HepG2 (cell line): Measurements from ENCODE around the gene PANK2. TPM values are rescaled to one million over a fixed set of nuclear protein-coding genes. Genes with fewer than 3 reads are reported as not detected.
A peak's percentile ranks its signal among the peaks of the same experiment; 100 is the strongest.

Experiments
- BORCS8-MEF2B ChIP-seq: sonication (generic); formaldehyde crosslinking; IDR thresholded peaks from 2 replicates; pipeline ENCODE4 v1.8.0; 2022; ENCODE audit warnings: mild to moderate bottlenecking, missing genetic modification reagents
- GPBP1L1 ChIP-seq: sonication (generic); formaldehyde crosslinking; IDR thresholded peaks from 2 replicates; pipeline ENCODE4 v1.5.0; 2020; ENCODE audit warnings: mild to moderate bottlenecking, missing genetic modification reagents
- HDAC1 ChIP-seq: sonication (generic); formaldehyde crosslinking; IDR thresholded peaks from 2 replicates; pipeline ENCODE4 v1.5.1; 2020; ENCODE audit warnings: mild to moderate bottlenecking, missing genetic modification reagents
- HMG20A ChIP-seq: IDR thresholded peaks from 2 replicates; pipeline ENCODE4 v1.6.1; 2016; ENCODE audit warnings: borderline replicate concordance
- HMGXB3 ChIP-seq: sonication (generic); formaldehyde crosslinking; IDR thresholded peaks from 2 replicates; pipeline ENCODE4 v1.4.0; 2020; ENCODE audit warnings: missing genetic modification reagents, borderline replicate concordance
- HMGXB4 ChIP-seq, 2 experiments: sonication (generic) in 1 of 2; formaldehyde crosslinking in 1 of 2; IDR thresholded peaks; 2 replicates each; pipeline versions ENCODE4 v1.4.0 to v1.6.1; 2018 to 2020; ENCODE audit warnings: missing genetic modification reagents in 2 of 2, borderline replicate concordance in 1 of 2, low read depth in 1 of 2, mild to moderate bottlenecking in 1 of 2, missing biosample characterization in 1 of 2
- HNRNPL ChIP-seq: fragments of 200-400 bp; formaldehyde crosslinking; IDR thresholded peaks from 2 replicates; pipeline ENCODE4 v1.6.1; 2017; ENCODE audit warnings: mild to moderate bottlenecking, low read depth, low read length
- IRX3 ChIP-seq: sonication (generic); formaldehyde crosslinking; IDR thresholded peaks from 2 replicates; pipeline ENCODE4 v1.8.1; 2023; ENCODE audit warnings: mild to moderate bottlenecking, low read depth, missing genetic modification reagents, borderline replicate concordance
- NAIF1 ChIP-seq: sonication (generic); formaldehyde crosslinking; IDR thresholded peaks from 2 replicates; pipeline ENCODE4 v1.5.0; 2020; ENCODE audit warnings: mild to moderate bottlenecking, missing genetic modification reagents, borderline replicate concordance
- PBX2 ChIP-seq: IDR thresholded peaks from 2 replicates; pipeline ENCODE4 v1.6.1; 2016; ENCODE audit warnings: control low read depth
- RARA ChIP-seq: IDR thresholded peaks from 2 replicates; pipeline ENCODE4 v1.6.1; 2016; ENCODE audit warnings: missing genetic modification reagents, missing compliant biosample characterization
- RFX5 ChIP-seq: IDR thresholded peaks from 2 replicates; pipeline ENCODE4 v1.6.1; 2011; ENCODE audit warnings: low read depth, low read length, improper control_type of control experiment
- SP1 ChIP-seq, 2 experiments: fragments of 450-650 bp in 1 of 2; sonication (generic) in 1 of 2; formaldehyde crosslinking in 1 of 2; IDR thresholded peaks; 2 replicates each; pipeline versions ENCODE4 v1.4.0 to v1.6.1; 2016 to 2020; ENCODE audit warnings: missing genetic modification reagents in 1 of 2
- SP5 ChIP-seq: IDR thresholded peaks from 2 replicates; pipeline ENCODE4 v1.6.1; 2016; ENCODE audit warnings: low read depth, borderline replicate concordance
- ZBTB37 ChIP-seq: sonication (generic); formaldehyde crosslinking; IDR thresholded peaks from 2 replicates; pipeline ENCODE4 v1.4.0; 2020; ENCODE audit warnings: mild to moderate bottlenecking, missing genetic modification reagents
- ZFP36L1 ChIP-seq: sonication (generic); formaldehyde crosslinking; IDR thresholded peaks from 2 replicates; pipeline ENCODE4 v1.8.0; 2022; ENCODE audit warnings: mild to moderate bottlenecking, missing genetic modification reagents, moderate library complexity
- ZNF558 ChIP-seq: sonication (generic); formaldehyde crosslinking; IDR thresholded peaks from 2 replicates; pipeline ENCODE4 v1.9.0; 2022; ENCODE audit warnings: mild to moderate bottlenecking, missing genetic modification reagents, borderline replicate concordance
- ZNF652 ChIP-seq: IDR thresholded peaks from 2 replicates; pipeline ENCODE4 v1.6.1; 2016; ENCODE audit warnings: low read depth, borderline replicate concordance
- polyA plus RNA-seq, 8 experiments: library from polyadenylated mRNA; depleted of rRNA in 3 of 8; stranded (reverse) in 7 of 8; unstranded in 1 of 8; fragments of >200 nt; fragmentation: Illumina TruSeq in 4 of 8; extraction: Trizol in 4 of 8; gene quantifications; 2 replicates each; pipeline versions ENCODE4 v1.2.1 to v1.2.3, GENCODE V29; 2011 to 2016; ENCODE audit warnings: low read depth in 4 of 8, missing spikeins in 1 of 8, mixed read lengths in 1 of 8; ENCODE audit not compliant: insufficient read depth in 1 of 8
- total RNA-seq, 5 experiments: library from RNA; depleted of rRNA; stranded (reverse); fragments of >200 nt; fragmentation: Illumina TruSeq; extraction: Trizol; gene quantifications; 2 replicates each; pipeline ENCODE4 v1.2.3, GENCODE V29; 2016; ENCODE audit warnings: low read depth in 1 of 5

PANK2 gene
- total and polyA plus RNA-seq, 2 of the 13 experiments (the other 11 are each of a cell fraction or from before 2014, with no cell fraction given): 39.2 to 123 TPM

GRCh38 chr20:3888622-3889488 is at the start of gene PANK2 (continued):
- TF ChIP-seq SP1 (IDR thresholded peaks at IDR 0.05) (no peak), SP1 (CRISPR knock-in tag; IDR thresholded peaks at IDR 0.05) (peak; percentile 95), ZBTB37 (no peak), HDAC1 (CRISPR knock-in tag) (peak; percentile 97), IRX3 (peak; percentile 66; the same call in 1 of the 2 replicates), BORCS8-MEF2B (CRISPR knock-in tag) (peak; percentile 97), HNRNPL (peak; percentile 75; the same call in 1 of the 2 replicates), RARA (CRISPR knock-in tag) (peak; percentile 89), NAIF1 (peak; percentile 82; the same call in 1 of the 2 replicates), GPBP1L1 (CRISPR knock-in tag) (no peak), HMGXB4 (CRISPR knock-in tag; IDR thresholded peaks at IDR 0.05; ENCODE audit: borderline replicate concordance in 1 of 2, low read depth in 1 of 2) (peak; percentile 95 to 97), SP5 (CRISPR knock-in tag) (peak; percentile 43), PBX2 (peak; percentile 100), HMGXB3 (CRISPR knock-in tag) (peak; percentile 71), ZNF558 (CRISPR knock-in tag) (peak; percentile 88), ZNF652 (CRISPR knock-in tag) (no peak), RFX5 (peak; percentile 74), HMG20A (CRISPR knock-in tag) (no peak; the same call in 1 of the 2 replicates), ZFP36L1 (peak; percentile 60)
